NCI-H1417 treated with DMSO at 0.1 percent for 48 hours (cell line): ENCODE measurements around the gene PCDH15.

Experiments used
- DNase-seq: peaks from one replicate; lab custom pipeline; 2025; lab: John Stamatoyannopoulos, UW

Gene PCDH15

DNA sequence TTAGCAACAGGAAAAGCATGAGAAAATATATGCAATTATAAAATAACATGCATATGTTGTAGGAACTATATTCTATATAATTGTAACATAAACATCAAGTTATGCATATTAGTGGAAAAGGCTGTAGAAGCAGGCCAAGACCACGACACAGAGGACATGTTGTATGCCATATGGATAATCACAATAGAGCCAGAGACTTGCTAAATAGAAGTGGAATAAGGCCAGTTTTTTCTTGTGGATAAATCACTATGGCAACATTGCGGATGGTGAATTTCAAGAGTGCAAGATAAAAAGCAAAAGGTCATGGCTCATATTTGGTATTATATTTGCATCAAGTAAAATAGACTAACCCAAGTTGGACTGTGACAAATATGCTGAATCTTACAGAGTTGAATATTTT, 93.0 kb downstream of the PCDH15 start:
- DNase-seq: no peak

DNA sequence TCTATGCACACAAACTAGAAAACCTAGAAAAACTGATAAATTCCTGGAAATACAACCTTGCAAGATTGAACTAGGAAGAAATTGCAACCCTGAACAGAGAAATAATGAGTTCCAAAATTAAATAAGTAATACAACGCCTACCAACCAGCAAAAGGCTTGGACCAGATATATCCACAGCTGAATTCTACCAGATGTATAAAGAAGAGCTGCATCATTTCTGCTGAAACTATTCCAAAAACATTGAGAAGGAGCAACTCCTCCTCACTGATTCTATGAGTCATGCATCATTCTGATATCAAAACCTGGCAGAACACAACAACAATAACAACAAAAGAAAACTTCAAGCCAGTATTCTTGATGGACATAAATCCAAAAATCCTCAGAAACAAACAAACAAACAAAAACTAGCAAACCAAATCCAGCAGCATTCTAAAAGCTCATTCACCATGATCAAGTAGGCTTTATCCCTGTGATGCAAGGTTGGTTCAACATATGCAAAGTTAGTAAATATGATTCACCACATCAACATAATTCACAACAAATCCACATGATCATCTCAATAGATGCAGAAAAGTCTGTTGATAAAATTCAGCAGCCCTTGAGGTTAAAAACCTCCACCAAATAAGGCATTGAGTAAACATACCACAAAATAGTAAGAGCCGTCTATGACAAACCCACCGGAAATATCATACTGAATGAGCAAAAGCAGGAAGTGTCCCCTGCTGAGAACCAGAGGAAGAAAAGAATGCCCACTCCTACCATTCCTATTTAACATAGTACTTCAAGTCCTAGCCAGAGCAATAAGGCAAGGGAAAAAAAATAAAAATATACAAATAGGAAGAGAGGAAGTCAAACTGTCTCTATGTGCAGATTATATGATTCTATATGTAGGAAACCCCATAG, 98.2 kb downstream of the PCDH15 start:
- no peak for DNase-seq

DNA sequence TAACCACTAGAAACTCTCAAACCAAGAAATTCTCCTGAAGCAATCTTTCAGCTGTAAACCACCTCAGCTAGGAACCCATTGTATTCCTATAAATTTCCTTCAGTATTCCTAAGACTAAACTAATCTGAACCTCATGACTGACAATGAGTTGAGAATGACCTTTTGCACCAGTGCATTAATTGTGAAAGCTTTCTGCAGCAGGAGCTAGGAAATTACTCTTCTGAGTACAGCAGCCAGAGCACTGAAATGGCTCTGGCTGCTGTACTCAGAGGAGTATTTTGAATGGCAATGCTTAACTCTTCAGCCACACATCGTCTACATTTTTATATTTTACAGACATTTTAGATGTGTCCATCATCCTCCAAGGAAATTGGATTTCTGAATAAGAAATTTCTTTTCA, 109.7 kb downstream of the PCDH15 start:
- DNase-seq: no peak

DNA sequence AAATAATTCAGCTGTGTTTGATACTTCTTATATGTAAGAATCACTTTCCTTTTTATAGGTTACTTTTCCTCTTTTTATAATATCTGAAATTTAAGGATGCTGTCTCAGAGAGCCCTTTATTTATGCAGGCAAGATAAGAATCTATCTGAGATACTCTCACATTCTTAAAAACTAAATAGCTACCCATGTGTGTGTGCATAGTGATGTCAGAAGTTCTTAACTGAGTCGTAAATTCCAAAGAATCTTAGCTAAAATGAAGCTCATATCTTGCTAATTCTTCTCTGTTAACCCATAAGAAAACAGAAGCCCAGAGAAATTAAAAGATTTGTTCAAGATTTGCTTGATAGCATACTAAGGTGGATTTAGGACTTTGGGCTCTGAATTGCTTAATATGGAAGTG, 118.5 kb downstream of the PCDH15 start:
- no peak for DNase-seq

DNA sequence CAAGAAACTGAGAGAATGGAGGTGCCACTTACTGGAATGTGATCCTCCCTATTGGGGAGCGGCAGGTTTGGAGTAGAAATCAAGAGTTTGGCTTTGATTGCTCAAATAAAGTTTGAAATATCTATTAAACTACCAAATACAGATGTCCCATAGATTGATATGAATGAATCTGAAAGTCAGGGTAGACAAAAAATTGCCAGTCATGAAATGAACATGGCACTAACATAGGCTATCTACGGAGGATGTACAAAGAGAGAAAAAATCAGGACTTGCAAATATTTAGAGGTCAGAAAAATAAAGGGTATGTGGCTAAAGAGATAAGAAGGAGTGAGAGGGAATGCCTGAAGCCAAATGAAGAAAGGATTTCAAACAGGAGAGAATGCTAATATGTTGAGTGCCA, 119.9 kb downstream of the PCDH15 start:
- no peak for DNase-seq

DNA sequence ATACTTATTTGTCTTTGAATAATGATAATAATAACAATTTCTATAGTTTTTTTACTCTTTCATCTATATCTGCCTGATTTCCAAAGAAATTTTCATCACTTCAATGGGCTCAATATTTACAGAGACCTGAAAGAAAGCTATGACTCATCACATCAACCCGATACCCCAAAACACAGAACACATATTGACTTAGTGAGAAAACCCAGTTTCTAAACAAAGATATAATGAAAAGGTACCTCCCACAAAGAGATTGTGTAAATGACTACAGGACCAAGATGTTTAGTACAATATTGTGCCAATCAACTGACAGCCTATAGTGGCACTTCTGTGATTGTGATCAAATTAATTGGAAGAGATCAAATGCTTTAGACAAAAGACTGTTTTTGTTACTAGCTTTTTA, 133.9 kb downstream of the PCDH15 start:
- no peak for DNase-seq

DNA sequence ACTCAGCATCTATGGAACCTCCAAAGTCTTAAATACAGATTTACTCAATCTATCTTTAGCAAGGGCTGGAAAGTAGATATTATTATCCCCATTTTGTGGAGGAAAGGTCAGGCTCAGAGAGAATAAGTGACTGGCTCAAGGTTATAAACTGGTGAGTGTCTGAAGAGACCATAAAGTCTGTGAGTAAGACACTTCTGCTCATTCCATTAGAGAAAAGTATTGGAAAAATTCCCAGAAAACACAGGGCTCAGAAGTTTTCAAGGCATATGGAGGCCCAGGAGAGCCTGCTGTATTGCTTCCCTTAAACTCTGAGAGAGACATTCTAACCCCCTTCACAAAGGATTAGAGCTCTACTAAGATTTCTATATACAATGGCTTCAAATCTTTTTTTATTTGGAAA, 134.8 kb downstream of the PCDH15 start:
- no peak for DNase-seq

DNA sequence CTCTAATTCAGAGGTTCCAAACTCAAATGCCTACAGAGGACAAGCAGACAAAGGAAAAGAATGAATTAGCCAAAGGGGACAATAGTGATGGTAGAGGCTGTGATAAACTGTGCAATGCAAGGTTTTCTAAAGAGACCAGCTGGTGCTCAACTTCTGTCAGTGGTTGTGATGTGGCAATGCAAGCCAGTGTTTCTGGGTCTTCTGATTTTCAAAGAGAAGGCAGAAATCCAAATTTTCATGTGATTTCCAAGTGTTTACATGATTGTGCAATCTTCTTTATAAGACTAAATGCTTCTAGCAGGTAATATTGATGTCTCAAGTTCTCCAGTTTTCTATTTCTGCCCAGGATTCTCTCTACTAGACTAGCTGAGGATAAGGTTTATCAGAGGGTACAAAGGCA, 135.9 kb downstream of the PCDH15 start:
- no peak for DNase-seq

DNA sequence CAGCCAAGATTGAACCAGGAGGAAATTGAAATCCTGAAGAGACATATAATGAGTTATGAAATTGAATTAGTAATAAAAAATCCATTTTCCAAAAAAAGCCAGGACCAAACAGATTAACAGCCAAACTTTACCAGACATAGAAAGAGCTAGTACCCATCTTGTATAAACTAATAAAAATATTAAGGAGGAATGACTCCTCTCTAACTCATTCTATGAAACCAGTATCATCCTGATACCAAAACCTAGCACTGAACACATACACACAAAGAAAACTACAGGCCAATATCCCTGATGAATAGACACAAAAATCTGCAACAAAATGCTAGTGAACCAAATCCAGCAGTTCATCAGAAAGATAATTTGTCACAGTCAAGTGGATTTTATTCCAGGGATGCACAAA, 140.6 kb downstream of the PCDH15 start:
- no peak for DNase-seq

DNA sequence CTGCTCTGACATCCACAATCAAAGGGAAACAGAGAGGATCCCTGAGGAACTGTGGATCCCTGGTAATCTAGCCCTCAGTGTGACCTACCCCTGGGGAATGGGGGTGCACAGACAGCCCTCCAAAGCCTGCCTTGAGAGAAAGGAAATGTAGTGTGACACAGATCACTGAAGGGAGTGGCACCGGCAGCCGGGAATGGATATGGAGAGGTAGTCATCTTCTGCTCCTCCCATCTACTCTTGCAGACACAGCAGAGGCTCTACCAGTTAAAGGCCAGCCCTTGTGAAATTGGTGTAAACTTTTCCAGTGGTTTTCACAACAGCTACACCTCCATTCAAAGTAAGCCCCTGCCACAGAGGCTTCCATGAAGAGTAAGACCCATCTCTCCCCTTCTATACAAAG, 144.4 kb downstream of the PCDH15 start:
- DNase-seq: no peak

DNA sequence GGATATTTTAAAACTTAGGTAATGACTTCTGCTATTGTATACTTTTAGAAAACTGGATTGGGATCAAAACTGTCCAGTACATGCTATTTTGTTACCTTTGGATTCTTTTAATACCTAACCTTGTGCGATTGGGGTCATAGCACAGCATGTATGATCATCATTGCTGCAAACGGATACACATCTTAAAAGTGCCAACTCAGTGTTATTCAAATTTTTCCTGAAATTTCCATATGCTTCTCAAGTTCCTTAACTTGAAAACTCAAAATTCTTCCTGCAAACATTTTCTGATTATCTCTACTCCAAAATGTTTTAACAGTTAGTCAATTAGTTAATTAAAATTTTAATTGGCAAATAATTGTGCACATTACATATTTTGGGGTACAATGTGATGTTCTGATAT, 147.5 kb downstream of the PCDH15 start:
- DNase-seq: no peak

DNA sequence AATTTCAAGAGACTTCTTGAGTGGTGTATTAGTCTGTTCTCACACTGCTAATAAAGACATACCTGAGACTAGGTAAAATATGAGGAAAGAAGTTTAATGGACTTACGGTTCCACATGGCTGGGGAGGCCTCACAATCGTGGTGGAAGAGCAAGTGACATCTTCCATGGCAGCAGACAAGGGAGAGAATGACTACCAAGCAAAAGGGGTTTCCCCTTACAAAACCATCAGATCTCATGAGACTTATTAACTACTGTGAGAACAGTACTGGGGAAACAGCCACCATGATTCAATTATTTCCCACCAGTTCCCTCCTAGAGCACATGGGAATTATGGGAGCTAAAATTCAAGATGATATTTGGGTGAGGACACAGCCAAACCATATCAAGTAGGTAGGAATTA, 150.5 kb downstream of the PCDH15 start:
- DNase-seq: no peak

DNA sequence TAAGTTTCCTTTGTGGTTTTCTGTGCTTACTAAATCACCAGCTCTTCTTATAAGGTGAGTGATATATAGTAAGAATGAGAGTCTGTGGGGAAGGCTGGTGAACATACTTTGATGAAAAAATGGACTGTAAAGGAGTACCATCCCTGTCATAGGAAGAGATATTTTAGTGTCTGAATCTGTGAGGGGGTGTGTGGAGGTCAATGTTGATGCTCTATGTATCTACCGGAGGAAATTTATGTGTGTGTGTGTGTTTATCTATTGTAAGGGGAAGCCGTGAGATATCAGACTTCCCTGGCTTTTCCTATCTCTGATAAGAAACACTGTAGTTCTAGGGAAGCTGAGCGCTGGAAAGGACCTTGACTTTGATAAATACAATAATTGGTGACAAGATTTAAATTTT, 179.0 kb downstream of the PCDH15 start:
- DNase-seq: no peak

DNA sequence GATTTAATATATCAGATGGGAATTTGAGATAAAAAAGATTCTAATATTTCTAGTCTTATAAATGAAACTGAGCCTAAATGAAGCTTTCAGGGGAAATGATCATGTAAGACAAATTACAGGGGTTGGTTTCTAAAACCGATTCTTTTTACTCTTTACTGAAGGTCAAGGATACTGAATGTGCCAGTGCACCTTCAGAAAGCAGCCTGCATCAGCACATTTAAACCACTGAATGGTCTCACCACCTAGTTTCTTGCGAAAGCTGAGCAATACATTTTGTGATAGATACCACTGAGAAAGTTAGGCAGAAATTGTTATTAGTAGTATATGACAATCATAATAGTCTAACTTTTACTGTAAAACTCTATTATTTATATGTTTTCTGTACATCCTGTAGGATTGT, 180.7 kb downstream of the PCDH15 start:
- no peak for DNase-seq

DNA sequence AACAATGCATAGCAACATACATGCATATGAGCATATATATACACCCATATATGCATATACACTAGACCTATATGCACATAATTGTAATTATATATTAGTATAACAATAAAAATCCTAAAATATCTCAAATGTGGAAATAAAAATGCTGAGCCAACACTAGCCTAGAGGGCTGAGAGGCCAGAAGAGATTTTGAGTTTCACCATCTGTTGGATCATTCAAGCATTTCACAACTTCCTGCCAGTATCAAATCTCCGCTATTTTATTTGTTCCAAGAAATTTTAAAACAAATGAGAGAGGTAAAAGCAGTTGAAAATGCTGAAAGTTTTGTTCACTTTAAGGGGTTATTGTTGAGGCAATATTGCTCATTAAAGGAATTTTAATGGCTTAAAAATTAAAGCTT, 187.0 kb downstream of the PCDH15 start:
- DNase-seq: no peak

DNA sequence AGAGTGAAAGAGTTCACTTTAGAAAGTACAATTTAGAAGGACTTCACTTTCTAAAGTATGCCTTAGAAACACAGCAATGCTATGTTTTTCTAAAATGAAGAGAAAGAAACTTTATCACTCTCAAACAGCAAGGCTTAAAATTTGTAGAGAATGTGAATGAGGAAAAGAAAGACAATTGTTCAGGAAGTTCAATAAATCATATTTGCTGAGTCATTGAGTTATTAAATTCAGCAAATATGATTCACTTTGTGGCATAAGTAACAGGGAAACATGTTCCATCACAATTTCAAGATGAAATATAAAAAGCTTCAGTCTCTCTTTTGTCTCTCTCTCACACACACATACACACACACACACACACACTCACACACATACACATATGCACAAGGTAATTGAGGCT, 187.9 kb downstream of the PCDH15 start:
- DNase-seq: no peak

DNA sequence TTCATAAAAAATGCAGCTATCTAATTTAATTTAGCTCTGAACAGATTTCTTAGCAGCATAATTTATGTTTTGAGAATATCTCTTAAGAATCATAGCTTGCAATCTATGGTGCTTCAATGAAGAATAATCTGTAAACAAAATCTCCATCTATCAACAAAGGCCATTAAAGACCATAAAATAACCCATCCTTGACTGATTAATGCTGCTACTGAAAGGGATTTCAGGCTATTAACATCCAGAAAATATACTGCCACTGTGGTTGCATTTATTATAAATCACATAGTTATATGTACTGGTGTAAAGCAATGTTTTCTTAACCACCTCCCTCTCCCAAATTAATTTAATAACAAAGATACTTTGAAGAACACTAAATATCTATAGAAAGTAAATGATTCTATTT, 191.6 kb downstream of the PCDH15 start:
- no peak for DNase-seq

DNA sequence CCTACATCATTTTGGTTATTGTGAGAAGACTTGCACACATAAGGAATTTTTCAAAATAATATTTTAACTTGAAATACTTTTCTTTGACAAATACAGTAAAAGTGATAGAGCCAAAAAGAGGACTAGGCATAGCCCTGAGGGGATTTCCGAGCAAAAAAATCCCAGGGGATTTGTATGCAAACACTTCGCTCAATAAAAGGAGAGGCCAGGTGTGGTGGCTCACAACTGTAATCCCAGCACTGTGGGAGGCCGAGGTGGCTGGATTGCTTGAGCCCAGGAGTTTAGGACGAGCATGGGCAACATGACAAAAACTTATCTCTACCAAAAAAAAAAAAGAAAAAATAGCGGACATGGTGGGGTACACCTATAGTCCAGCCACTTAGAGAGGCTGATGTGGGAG, 193.0 kb downstream of the PCDH15 start:
- DNase-seq: no peak

DNA sequence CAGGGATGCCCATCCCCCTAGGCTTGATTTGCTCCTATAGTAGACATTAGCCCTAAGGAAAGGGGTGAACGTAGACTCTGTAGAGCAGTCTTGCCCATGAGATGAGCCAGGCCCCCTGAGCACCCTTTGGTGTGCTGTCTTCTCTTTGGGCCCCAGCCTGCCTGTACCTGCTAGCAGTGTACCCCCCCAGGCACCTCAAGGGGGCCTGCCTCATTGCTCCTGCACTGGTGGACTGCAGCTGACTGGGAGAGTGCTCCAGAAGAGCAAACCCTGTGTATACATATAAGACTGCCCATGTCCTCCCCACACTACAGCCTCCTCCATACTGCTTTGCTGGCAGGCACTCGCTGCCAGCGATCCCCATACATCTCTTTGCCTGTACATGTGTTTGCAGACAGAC, 206.7 kb downstream of the PCDH15 start:
- no peak for DNase-seq

DNA sequence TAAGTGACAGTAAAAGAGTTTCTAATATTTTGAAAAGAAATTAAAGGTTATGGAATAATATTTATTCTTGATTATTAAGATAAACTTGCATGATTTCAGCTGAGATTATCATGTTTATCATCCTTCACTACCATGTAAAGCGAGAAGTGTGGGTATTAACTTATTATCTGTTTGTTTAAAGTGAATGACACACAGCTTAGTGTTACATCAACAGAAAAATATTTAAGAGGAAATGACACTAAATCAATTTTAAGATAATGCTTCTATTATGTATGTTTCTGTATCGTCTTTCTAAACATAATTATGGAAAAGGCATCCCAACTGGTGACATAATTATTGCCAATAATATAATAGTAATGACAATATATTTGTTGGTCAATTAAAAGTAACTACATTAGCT, 213.1 kb downstream of the PCDH15 start:
- no peak for DNase-seq

DNA sequence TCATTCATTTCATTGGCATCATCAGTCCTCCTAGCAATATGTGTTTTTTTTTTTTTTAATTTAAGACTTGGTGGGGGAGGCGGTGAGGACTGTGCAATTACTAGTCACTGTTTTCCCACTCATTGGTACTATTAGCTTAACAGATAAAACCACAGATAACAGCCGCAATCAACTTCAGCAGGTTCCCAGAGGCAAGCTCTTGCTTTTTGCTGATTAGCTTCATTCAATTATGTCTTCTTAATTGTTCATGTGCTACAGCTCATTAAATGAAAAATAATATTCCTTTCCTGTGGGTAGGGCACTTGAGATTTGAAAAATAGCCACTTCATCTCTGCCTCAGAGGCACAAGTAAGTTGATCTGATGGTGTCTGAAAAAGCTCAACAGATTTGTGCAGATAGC, 215.5 kb downstream of the PCDH15 start:
- peak; percentile 66 for DNase-seq

DNA sequence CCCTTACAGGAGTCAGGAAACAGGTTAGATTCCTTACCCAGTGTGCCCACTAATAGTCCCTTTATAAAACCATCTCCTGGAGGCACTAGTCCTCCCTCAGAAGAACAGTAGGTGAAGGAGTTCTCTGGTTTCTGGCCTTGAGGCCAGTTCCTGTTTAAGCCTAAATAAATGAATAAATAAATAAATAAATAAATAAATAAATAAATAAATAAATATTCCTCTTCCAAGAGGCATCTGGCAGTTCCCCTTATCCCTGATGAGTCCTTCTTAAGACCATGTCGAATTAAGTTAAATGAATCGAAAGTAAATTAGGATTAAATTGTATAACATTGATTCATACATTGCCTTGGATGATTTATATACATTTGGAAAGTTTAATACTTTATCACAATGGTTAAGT, 223.3 kb downstream of the PCDH15 start:
- no peak for DNase-seq

DNA sequence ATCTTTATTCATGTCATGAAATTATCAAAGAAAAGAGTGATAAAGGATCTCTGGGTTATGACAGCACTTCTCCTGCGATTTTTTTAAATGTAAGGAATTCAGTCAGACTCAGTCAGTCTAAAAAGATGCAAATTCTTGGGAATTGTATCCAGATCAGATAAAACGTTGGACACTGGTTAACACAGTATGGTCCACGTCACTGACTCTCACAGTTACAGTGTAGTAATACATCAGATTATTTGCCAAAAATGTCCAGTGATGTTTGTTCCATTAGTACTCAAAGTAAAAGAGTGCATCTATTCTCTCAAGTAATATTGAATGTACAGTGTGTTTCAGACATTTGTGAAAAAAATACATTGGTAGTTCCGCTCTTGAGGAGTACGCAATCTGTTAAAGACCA, 224.5 kb downstream of the PCDH15 start:
- no peak for DNase-seq

DNA sequence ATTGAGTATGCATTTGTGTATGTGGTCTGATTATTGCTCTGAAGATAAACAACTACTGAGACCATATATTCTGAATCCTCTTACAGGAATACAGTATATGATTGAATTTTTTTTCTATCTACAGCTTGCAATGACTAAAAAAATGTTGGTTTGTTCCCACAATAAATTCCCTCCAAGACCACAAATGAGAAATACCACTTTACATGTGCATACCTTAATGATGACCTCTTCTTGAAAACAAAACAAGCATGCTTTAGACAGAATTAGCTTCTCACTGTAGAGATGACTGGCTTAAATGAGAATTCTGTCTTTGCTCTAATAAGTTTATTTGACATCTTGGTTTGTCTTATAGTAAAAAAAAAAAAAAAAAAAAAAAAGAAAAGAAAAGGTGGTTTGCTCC, 241.5 kb downstream of the PCDH15 start:
- no peak for DNase-seq
